ENCODE measurements around the gene SYT17.

The SYT17 gene

GRCh38 chr16:19286827-19287226 lies 118.8 kb downstream of the SYT17 start:
- DNase-seq = no peak
- Mint-ChIP-seq H3K27ac (no peak overlapping the region), H3K27me3 (ENCODE audit: low read depth, poor library complexity) (peaks cover 4% of the 10 kb centered on the region), H3K9me3 (no peaks in the 10 kb centered on the region), H3K36me3 (ENCODE audit: low read depth) (no peaks in the 10 kb centered on the region), H3K4me3 (no peak overlapping the region), H3K4me1 (peaks cover 49% of the 10 kb centered on the region)
- no peak for TF ChIP-seq CTCF (IDR thresholded peaks at IDR 0.05)

- no peak overlapping the region for H3K4me3 Mint-ChIP-seq
- DNase-seq = no peak
- no peaks in the 10 kb centered on the region for H3K36me3 Mint-ChIP-seq (ENCODE audit: low read depth)
- no peak overlapping the region for H3K27ac Mint-ChIP-seq
- peaks cover 4% of the 10 kb centered on the region for H3K27me3 Mint-ChIP-seq (ENCODE audit: low read depth, poor library complexity)
- H3K4me1 Mint-ChIP-seq = peaks cover 51% of the 10 kb centered on the region
- no peak for TF ChIP-seq CTCF (IDR thresholded peaks at IDR 0.05)
- no peaks in the 10 kb centered on the region for H3K9me3 Mint-ChIP-seq
These were observed 119.2 kb downstream of the SYT17 start for GRCh38 chr16:19287241-19287640.

GRCh38 chr16:19288872-19289799 lies 121.1 kb downstream of the SYT17 start:
- Mint-ChIP-seq H3K27ac (peak overlapping the region; percentile 96), H3K4me3 (no peak overlapping the region), H3K4me1 (peaks cover 58% of the 10 kb centered on the region), H3K36me3 (ENCODE audit: low read depth) (no peaks in the 10 kb centered on the region), H3K27me3 (ENCODE audit: low read depth, poor library complexity) (peaks cover 4% of the 10 kb centered on the region), H3K9me3 (no peaks in the 10 kb centered on the region)
- no peak for TF ChIP-seq CTCF (IDR thresholded peaks at IDR 0.05)
- DNase-seq = no peak

GRCh38 chr16:19289811-19290485 lies 121.9 kb downstream of the SYT17 start:
- H3K4me1 Mint-ChIP-seq = peaks cover 66% of the 10 kb centered on the region
- peak; percentile 23 for DNase-seq
- H3K27ac Mint-ChIP-seq = peak overlapping the region; percentile 96
- no peaks in the 10 kb centered on the region for H3K36me3 Mint-ChIP-seq (ENCODE audit: low read depth)
- peaks cover 6% of the 10 kb centered on the region for H3K27me3 Mint-ChIP-seq (ENCODE audit: low read depth, poor library complexity)
- TF ChIP-seq CTCF (IDR thresholded peaks at IDR 0.05) = no peak
- peak overlapping the region; percentile 66 for H3K4me3 Mint-ChIP-seq
- H3K9me3 Mint-ChIP-seq = no peaks in the 10 kb centered on the region

GRCh38 chr16:19290860-19291259 lies 122.8 kb downstream of the SYT17 start:
- DNase-seq = no peak
- TF ChIP-seq CTCF (IDR thresholded peaks at IDR 0.05) = no peak
- H3K4me3 Mint-ChIP-seq = no peak overlapping the region
- no peaks in the 10 kb centered on the region for H3K36me3 Mint-ChIP-seq (ENCODE audit: low read depth)
- H3K4me1 Mint-ChIP-seq = peaks cover 69% of the 10 kb centered on the region
- peaks cover 12% of the 10 kb centered on the region for H3K27me3 Mint-ChIP-seq (ENCODE audit: low read depth, poor library complexity)
- H3K9me3 Mint-ChIP-seq = no peaks in the 10 kb centered on the region
- H3K27ac Mint-ChIP-seq = peak overlapping the region; percentile 75
